Measurements from ENCODE around the gene NHEJ1. TPM values are rescaled to one million over a fixed set of nuclear protein-coding genes. Genes with fewer than 3 reads are reported as not detected.

NHEJ1 gene
- total RNA-seq, 5 donors from 2014 or later (not counting 1 experiment from before 2014, with no cell fraction given) = 17.3 to 21.1 (median 18.2) TPM

- Histone ChIP-seq H3K27ac (ENCODE audit: low read length) (no peak overlapping the region), H3K36me3 (ENCODE audit: control insufficient read depth in 2 of 2, extremely low read depth in 1 of 2, insufficient read depth in 1 of 2, low read length in 1 of 2) (no peaks in the 10 kb centered on the region), H3K4me3 (ENCODE audit: control insufficient read depth in 1 of 2, extremely low read depth in 1 of 2, low read length in 1 of 2) (no peak overlapping the region), H3K4me1 (ENCODE audit: control insufficient read depth in 1 of 2, extremely low read depth in 1 of 2, insufficient read depth in 2 of 2, low read length in 2 of 2) (peaks cover 0 to 4% of the 10 kb centered on the region in 2 experiments), H3K9me3 (no peaks in the 10 kb centered on the region), H3K27me3 (replicated peaks in 1 of 2; ENCODE audit: control insufficient read depth in 2 of 2, extremely low read depth in 1 of 2, insufficient read depth in 2 of 2, low read length in 1 of 2) (peaks cover 2 to 58% of the 10 kb centered on the region in 2 experiments)
- peaks cover 10 to 16% (median 12%) of the 10 kb centered on the region in 3 donors for H3K4me1 Mint-ChIP-seq
- H3K4me3 Mint-ChIP-seq = no peak overlapping the region
- ChIA-PET CTCF (interaction anchor here (0.6 to 1.7 kb wide), 3 partner anchors 8 to 174 kb away, joined by 3 to 4 read pairs (median 3); no protein-coding TSS in a partner anchor), POLR2A (no interaction called here)
- 50% methylated on average over 5 of the region's 8 CpGs for WGBS (ENCODE audit: insufficient coverage)
- H3K27me3 Mint-ChIP-seq = peaks cover 47 to 75% of the 10 kb centered on the region in 2 donors
- DNase-seq = no peak
- H3K9me3 Mint-ChIP-seq = no peaks in the 10 kb centered on the region
- no peak overlapping the region for H3K27ac Mint-ChIP-seq
- no peaks in the 10 kb centered on the region for H3K36me3 Mint-ChIP-seq
- ATAC-seq (replicated peaks in 1 of 4) = no peak
These were observed 122.7 kb downstream of the NHEJ1 start for GRCh38 chr2:219037783-219038499.

- Histone ChIP-seq H3K27me3 (replicated peaks in 1 of 2; ENCODE audit: control insufficient read depth in 2 of 2, extremely low read depth in 1 of 2, insufficient read depth in 2 of 2, low read length in 1 of 2) (peaks cover 0 to 62% of the 10 kb centered on the region in 2 experiments), H3K9me3 (no peaks in the 10 kb centered on the region), H3K4me1 (ENCODE audit: control insufficient read depth in 1 of 2, extremely low read depth in 1 of 2, insufficient read depth in 2 of 2, low read length in 2 of 2) (no peaks in the 10 kb centered on the region), H3K4me3 (ENCODE audit: control insufficient read depth in 1 of 2, extremely low read depth in 1 of 2, low read length in 1 of 2) (no peak overlapping the region), H3K36me3 (ENCODE audit: control insufficient read depth in 2 of 2, extremely low read depth in 1 of 2, insufficient read depth in 1 of 2, low read length in 1 of 2) (no peaks in the 10 kb centered on the region), H3K27ac (ENCODE audit: low read length) (no peak overlapping the region)
- peaks cover 37 to 64% of the 10 kb centered on the region in 2 donors for H3K27me3 Mint-ChIP-seq
- ChIA-PET POLR2A (no interaction called here), CTCF (no interaction called here)
- peak overlapping the region in 1 of 2 donors; percentile 15 for H3K27ac Mint-ChIP-seq
- no CpG with 5 or more reads among the region's 2 CpGs for WGBS (ENCODE audit: insufficient coverage)
- H3K4me3 Mint-ChIP-seq = no peak overlapping the region
- DNase-seq = no peak
- no peak for ATAC-seq (replicated peaks in 1 of 4)
- peaks cover under 1 to 3% (median 2%) of the 10 kb centered on the region in 3 donors for H3K4me1 Mint-ChIP-seq
- no peaks in the 10 kb centered on the region for H3K9me3 Mint-ChIP-seq
- no peaks in the 10 kb centered on the region for H3K36me3 Mint-ChIP-seq
These were observed 124.7 kb downstream of the NHEJ1 start for GRCh38 chr2:219035942-219036341.

GRCh38 chr2:219034823-219035222, 125.8 kb downstream of the NHEJ1 start:
- no peaks in the 10 kb centered on the region for H3K9me3 ChIP-seq
- peaks cover 0 to 63% of the 10 kb centered on the region in 2 experiments for H3K27me3 ChIP-seq (replicated peaks in 1 of 2; ENCODE audit: control insufficient read depth in 2 of 2, extremely low read depth in 1 of 2, insufficient read depth in 2 of 2, low read length in 1 of 2)
- Mint-ChIP-seq H3K27me3 (peaks cover 32 to 61% of the 10 kb centered on the region in 2 donors), H3K9me3 (no peaks in the 10 kb centered on the region), H3K36me3 (no peaks in the 10 kb centered on the region), H3K27ac (no peak overlapping the region), H3K4me3 (no peak overlapping the region), H3K4me1 (no peaks in the 10 kb centered on the region)
- no peak for DNase-seq
- H3K4me3 ChIP-seq (ENCODE audit: control insufficient read depth in 1 of 2, extremely low read depth in 1 of 2, low read length in 1 of 2) = no peak overlapping the region
- WGBS (ENCODE audit: insufficient coverage) = 40% methylated on average over 1 of the region's 6 CpGs
- H3K4me1 ChIP-seq (ENCODE audit: control insufficient read depth in 1 of 2, extremely low read depth in 1 of 2, insufficient read depth in 2 of 2, low read length in 2 of 2) = no peaks in the 10 kb centered on the region
- H3K27ac ChIP-seq (ENCODE audit: low read length) = no peak overlapping the region
- ATAC-seq (replicated peaks in 1 of 4) = no peak
- ChIA-PET CTCF (interaction anchor here in 1 of 2 donors (0.6 kb wide), 1 partner anchor 281 kb away, joined by 3 read pairs; no protein-coding TSS in a partner anchor), POLR2A (interaction anchor here in 1 of 2 donors (0.6 kb wide), 1 partner anchor 251 kb away, joined by 3 read pairs; no protein-coding TSS in a partner anchor)
- H3K36me3 ChIP-seq (ENCODE audit: control insufficient read depth in 2 of 2, extremely low read depth in 1 of 2, insufficient read depth in 1 of 2, low read length in 1 of 2) = no peaks in the 10 kb centered on the region

DNA sequence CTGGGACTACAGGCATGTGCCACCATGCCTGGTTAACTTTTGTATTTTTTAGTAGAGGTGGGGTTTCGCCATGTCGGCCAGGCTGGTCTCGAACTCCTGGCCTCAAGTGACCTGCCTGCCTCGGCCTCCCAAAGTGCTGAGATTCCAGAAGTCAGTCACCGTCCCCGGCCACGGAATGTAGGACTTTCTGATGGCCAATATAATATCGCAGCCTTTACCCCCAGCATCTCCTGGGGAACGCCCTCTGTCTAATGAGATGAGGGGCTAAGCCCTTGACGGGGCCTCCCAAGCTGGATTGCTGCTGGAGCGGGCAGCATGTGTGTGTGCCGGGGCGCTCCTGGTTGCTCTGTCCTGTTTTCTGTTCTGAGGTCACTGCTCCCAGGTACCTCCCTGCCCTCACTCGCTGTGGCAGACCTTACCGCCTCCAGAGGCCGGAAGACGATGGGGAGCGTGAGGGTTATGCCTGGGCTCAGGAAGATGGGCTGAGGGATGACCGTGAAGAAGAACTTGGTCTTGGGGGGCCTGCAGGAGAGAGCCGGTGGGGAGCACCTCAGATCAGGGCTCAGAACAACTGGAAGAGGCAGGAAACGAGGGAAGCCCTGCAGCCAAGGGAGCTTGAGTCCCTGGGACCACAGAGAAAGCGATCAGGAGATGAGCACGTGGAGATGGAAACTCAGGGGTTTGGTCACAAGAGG, 128.4 kb downstream of the NHEJ1 start:
- POLR2A ChIA-PET = no interaction called here
- 86% methylated on average over 17 of the region's 23 CpGs for WGBS (ENCODE audit: insufficient coverage)
- CTCF ChIA-PET = interaction anchor here (0.6 to 0.7 kb wide), 2 partner anchors 11 to 65 kb away, joined by 4 to 6 read pairs; no protein-coding TSS in a partner anchor

GRCh38 chr2:219031005-219031738, 129.4 kb downstream of the NHEJ1 start:
- Mint-ChIP-seq H3K9me3 (no peaks in the 10 kb centered on the region), H3K4me3 (no peak overlapping the region), H3K4me1 (no peaks in the 10 kb centered on the region), H3K27ac (no peak overlapping the region), H3K36me3 (no peaks in the 10 kb centered on the region), H3K27me3 (peaks cover 27 to 41% of the 10 kb centered on the region in 2 donors)
- H3K9me3 ChIP-seq = no peaks in the 10 kb centered on the region
- no peak overlapping the region for H3K27ac ChIP-seq (ENCODE audit: low read length)
- ChIA-PET CTCF (interaction anchor here in 1 of 2 donors (0.6 to 0.7 kb wide), 2 partner anchors 41 to 121 kb away, joined by 3 to 6 read pairs; no protein-coding TSS in a partner anchor), POLR2A (no interaction called here)
- no peaks in the 10 kb centered on the region for H3K36me3 ChIP-seq (ENCODE audit: control insufficient read depth in 2 of 2, extremely low read depth in 1 of 2, insufficient read depth in 1 of 2, low read length in 1 of 2)
- no peak for DNase-seq
- H3K27me3 ChIP-seq (replicated peaks in 1 of 2; ENCODE audit: control insufficient read depth in 2 of 2, extremely low read depth in 1 of 2, insufficient read depth in 2 of 2, low read length in 1 of 2) = peaks cover 0 to 62% of the 10 kb centered on the region in 2 experiments
- no peak for ATAC-seq (replicated peaks in 1 of 4)
- H3K4me1 ChIP-seq (ENCODE audit: control insufficient read depth in 1 of 2, extremely low read depth in 1 of 2, insufficient read depth in 2 of 2, low read length in 2 of 2) = no peaks in the 10 kb centered on the region
- WGBS (ENCODE audit: insufficient coverage) = 82% methylated on average over 19 of the region's 21 CpGs
- no peak overlapping the region for H3K4me3 ChIP-seq (ENCODE audit: control insufficient read depth in 1 of 2, extremely low read depth in 1 of 2, low read length in 1 of 2)

More for the DNA sequence above, 128.4 kb downstream of the NHEJ1 start:
- no peaks in the 10 kb centered on the region for H3K36me3 ChIP-seq (ENCODE audit: control insufficient read depth in 2 of 2, extremely low read depth in 1 of 2, insufficient read depth in 1 of 2, low read length in 1 of 2)
- no peaks in the 10 kb centered on the region for H3K9me3 ChIP-seq
- no peak overlapping the region for H3K27ac ChIP-seq (ENCODE audit: low read length)
- DNase-seq (no peak), ATAC-seq (replicated peaks in 1 of 4) (no peak)
- H3K4me3 ChIP-seq (ENCODE audit: control insufficient read depth in 1 of 2, extremely low read depth in 1 of 2, low read length in 1 of 2) = no peak overlapping the region
- H3K27me3 ChIP-seq (replicated peaks in 1 of 2; ENCODE audit: control insufficient read depth in 2 of 2, extremely low read depth in 1 of 2, insufficient read depth in 2 of 2, low read length in 1 of 2) = peaks cover 0 to 63% of the 10 kb centered on the region in 2 experiments
- H3K4me1 ChIP-seq (ENCODE audit: control insufficient read depth in 1 of 2, extremely low read depth in 1 of 2, insufficient read depth in 2 of 2, low read length in 2 of 2) = no peaks in the 10 kb centered on the region
- Mint-ChIP-seq H3K27me3 (peaks cover 27 to 47% of the 10 kb centered on the region in 2 donors), H3K9me3 (no peaks in the 10 kb centered on the region), H3K36me3 (no peaks in the 10 kb centered on the region), H3K27ac (no peak overlapping the region), H3K4me1 (no peaks in the 10 kb centered on the region), H3K4me3 (no peak overlapping the region)
